Measurements from ENCODE around the gene ZFP91.

DNA sequence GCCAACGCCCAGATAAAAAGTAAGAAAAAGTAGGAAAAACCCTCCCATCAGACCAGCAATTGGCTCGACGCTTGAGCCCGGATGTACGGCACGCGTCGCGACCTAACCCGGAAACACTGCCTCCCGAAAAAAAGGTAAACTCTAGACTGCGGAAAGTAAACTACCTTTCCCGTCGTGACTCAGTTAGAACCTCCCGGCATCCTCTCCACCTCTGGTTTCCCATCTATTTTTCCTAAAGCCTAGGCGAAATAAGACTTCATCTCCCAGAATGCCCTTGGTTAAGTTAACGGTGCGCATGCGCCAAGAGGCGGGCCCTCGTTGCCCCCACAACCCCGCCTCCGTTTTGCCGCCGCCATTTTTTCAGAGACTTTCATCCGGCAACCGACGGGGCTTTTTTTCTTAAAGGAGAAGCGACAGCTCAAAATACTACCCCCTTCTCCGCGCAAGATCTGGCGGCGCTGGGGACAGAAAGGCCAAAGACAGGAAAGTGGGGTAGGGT lies 678 bp upstream of the ZFP91 start:
- peak; percentile 93 for TF ChIP-seq CHD2 (IDR thresholded peaks at IDR 0.05; ENCODE audit: low read length, partially characterized antibody)
- peak; percentile 31; the same call in 1 of the 2 replicates for TF ChIP-seq ZBTB33 (IDR thresholded peaks at IDR 0.05; ENCODE audit: borderline replicate concordance, low read depth)
- TF ChIP-seq FOSL2 (IDR thresholded peaks at IDR 0.05; ENCODE audit: borderline replicate concordance, low read depth) = no peak
- no peak for TF ChIP-seq CTCF (IDR thresholded peaks at IDR 0.05)
- TF ChIP-seq, protein P1, sequence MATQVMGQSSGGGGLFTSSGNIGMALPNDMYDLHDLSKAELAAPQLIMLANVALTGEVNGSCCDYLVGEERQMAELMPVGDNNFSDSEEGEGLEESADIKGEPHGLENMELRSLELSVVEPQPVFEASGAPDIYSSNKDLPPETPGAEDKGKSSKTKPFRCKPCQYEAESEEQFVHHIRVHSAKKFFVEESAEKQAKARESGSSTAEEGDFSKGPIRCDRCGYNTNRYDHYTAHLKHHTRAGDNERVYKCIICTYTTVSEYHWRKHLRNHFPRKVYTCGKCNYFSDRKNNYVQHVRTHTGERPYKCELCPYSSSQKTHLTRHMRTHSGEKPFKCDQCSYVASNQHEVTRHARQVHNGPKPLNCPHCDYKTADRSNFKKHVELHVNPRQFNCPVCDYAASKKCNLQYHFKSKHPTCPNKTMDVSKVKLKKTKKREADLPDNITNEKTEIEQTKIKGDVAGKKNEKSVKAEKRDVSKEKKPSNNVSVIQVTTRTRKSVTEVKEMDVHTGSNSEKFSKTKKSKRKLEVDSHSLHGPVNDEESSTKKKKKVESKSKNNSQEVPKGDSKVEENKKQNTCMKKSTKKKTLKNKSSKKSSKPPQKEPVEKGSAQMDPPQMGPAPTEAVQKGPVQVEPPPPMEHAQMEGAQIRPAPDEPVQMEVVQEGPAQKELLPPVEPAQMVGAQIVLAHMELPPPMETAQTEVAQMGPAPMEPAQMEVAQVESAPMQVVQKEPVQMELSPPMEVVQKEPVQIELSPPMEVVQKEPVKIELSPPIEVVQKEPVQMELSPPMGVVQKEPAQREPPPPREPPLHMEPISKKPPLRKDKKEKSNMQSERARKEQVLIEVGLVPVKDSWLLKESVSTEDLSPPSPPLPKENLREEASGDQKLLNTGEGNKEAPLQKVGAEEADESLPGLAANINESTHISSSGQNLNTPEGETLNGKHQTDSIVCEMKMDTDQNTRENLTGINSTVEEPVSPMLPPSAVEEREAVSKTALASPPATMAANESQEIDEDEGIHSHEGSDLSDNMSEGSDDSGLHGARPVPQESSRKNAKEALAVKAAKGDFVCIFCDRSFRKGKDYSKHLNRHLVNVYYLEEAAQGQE (IDR thresholded peaks at IDR 0.05; ENCODE audit: low read depth, low read length) = no peak
- TF ChIP-seq MAX (IDR thresholded peaks at IDR 0.05; ENCODE audit: low read depth) = peak; percentile 57; the same call in 1 of the 2 replicates
- TF ChIP-seq NFIC (IDR thresholded peaks at IDR 0.05; ENCODE audit: borderline replicate concordance) = no peak; the same call in 1 of the 2 replicates
- peak; percentile 95 for TF ChIP-seq YY1 (IDR thresholded peaks at IDR 0.05; ENCODE audit: low read depth)
- no peak for TF ChIP-seq RCOR1 (IDR thresholded peaks at IDR 0.05; ENCODE audit: low read length)
- TF ChIP-seq EZH2phosphoT487 (IDR thresholded peaks at IDR 0.05; ENCODE audit: borderline replicate concordance, low read depth) = no peak
- TF ChIP-seq, protein P2, sequence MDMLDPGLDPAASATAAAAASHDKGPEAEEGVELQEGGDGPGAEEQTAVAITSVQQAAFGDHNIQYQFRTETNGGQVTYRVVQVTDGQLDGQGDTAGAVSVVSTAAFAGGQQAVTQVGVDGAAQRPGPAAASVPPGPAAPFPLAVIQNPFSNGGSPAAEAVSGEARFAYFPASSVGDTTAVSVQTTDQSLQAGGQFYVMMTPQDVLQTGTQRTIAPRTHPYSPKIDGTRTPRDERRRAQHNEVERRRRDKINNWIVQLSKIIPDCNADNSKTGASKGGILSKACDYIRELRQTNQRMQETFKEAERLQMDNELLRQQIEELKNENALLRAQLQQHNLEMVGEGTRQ (IDR thresholded peaks at IDR 0.05; ENCODE audit: borderline replicate concordance, low read depth, low read length) = no peak
- TF ChIP-seq RFX5 (IDR thresholded peaks at IDR 0.05; ENCODE audit: low read length) = 0 out of 2 replicates have a peak, but pooled peaks have one; percentile 14
